GM12878 (cell line): ENCODE results near the gene SLC25A11. TPM values are rescaled to one million over a fixed set of nuclear protein-coding genes. Genes with fewer than 3 reads are reported as not detected.

Experiments
- CEBPB ChIP-seq, 2 experiments: fragments of 150-350 bp in 1 of 2; IDR thresholded peaks; 2 replicates each; pipeline ENCODE4 v1.6.1; 2012 to 2014; ENCODE audit warnings: low read depth in 2 of 2, low read length in 2 of 2, borderline replicate concordance in 1 of 2, inconsistent platforms in 1 of 2
- FOXK2 ChIP-seq: fragments of 450-650 bp; IDR thresholded peaks from 2 replicates; pipeline ENCODE4 v1.6.1; 2017; ENCODE audit warnings: mild to moderate bottlenecking, moderate library complexity
- GATAD2B ChIP-seq: fragments of 450-650 bp; conservative IDR thresholded peaks from 2 replicates; pipeline ENCODE4 v1.6.1; 2017; ENCODE audit warnings: low read depth, mild to moderate bottlenecking, moderate library complexity
- JUND ChIP-seq: IDR thresholded peaks from 2 replicates; pipeline ENCODE4 v1.6.1; 2012; ENCODE audit warnings: low read depth, mild to moderate bottlenecking, low read length, improper control_type of control experiment, moderate library complexity
- MTA3 ChIP-seq: IDR thresholded peaks from 2 replicates; pipeline ENCODE4 v1.6.1; 2012; ENCODE audit warnings: low read length, inconsistent platforms, borderline replicate concordance
- MXI1 ChIP-seq: fragments of 150-350 bp; IDR thresholded peaks from 2 replicates; pipeline ENCODE4 v1.6.1; 2011; ENCODE audit warnings: low read depth, mild to moderate bottlenecking, inconsistent platforms, low read length, improper control_type of control experiment
- NBN ChIP-seq: fragments of 450-650 bp; IDR thresholded peaks from 2 replicates; pipeline ENCODE4 v1.6.1; 2016
- SUPT20H ChIP-seq: IDR thresholded peaks from 2 replicates; pipeline ENCODE4 v1.6.1; 2011; ENCODE audit warnings: low read depth, mild to moderate bottlenecking, low read length, moderate library complexity, borderline replicate concordance; ENCODE audit not compliant: control insufficient read depth
- TCF3 ChIP-seq: IDR thresholded peaks from 2 replicates; pipeline ENCODE4 v1.6.1; 2012; ENCODE audit warnings: low read depth, mild to moderate bottlenecking, low read length, borderline replicate concordance; ENCODE audit not compliant: insufficient read depth
- ZNF622 ChIP-seq: fragments of 450-650 bp; IDR thresholded peaks from 2 replicates; pipeline ENCODE4 v1.6.1; 2017; ENCODE audit warnings: mild to moderate bottlenecking, inconsistent platforms
- polyA plus RNA-seq, 11 experiments: library from polyadenylated mRNA; depleted of rRNA in 4 of 11; unstranded in 6 of 11; stranded (reverse) in 5 of 11; fragments of >200 nt; fragmentation: Nextera tagmentation in 4 of 11; fragmentation: Illumina TruSeq in 1 of 11; extraction: Ambion mirVana in 4 of 11; extraction: Trizol in 1 of 11; gene quantifications; 1 replicate in 1 of 11; 2 replicates in 10 of 11; pipeline versions ENCODE4 v1.2.1 to v1.2.3, GENCODE V29; 2011 to 2016; ENCODE audit warnings: inconsistent platforms in 2 of 11, missing spikeins in 2 of 11, low read depth in 1 of 11
- total RNA-seq, 4 experiments: library from RNA; depleted of rRNA in 3 of 4; stranded (reverse); fragments of >200 nt in 3 of 4; fragmentation: Illumina TruSeq in 1 of 4; extraction: Trizol in 1 of 4; gene quantifications; 2 replicates each; pipeline versions ENCODE4 v1.2.1 to v1.2.3, GENCODE V29; 2013 to 2021
- TF ChIP-seq, protein P1 (sequence below): fragments of 150-350 bp; IDR thresholded peaks from 2 replicates; pipeline ENCODE4 v1.6.1; 2014; ENCODE audit warnings: mild to moderate bottlenecking, low read depth, low read length
- TF ChIP-seq, protein P2 (sequence below): fragments of 450-650 bp; IDR thresholded peaks from 2 replicates; pipeline ENCODE4 v1.6.1; 2016; ENCODE audit warnings: mild to moderate bottlenecking
- TF ChIP-seq, protein P3 (sequence below): IDR thresholded peaks from 2 replicates; pipeline ENCODE4 v1.6.1; 2012; ENCODE audit warnings: improper control_type of control experiment, low read depth, low read length; ENCODE audit not compliant: insufficient replicate concordance
- TF ChIP-seq, protein P4 (sequence below): fragments of 450-650 bp; IDR thresholded peaks from 2 replicates; pipeline ENCODE4 v1.6.1; 2018; ENCODE audit warnings: mild to moderate bottlenecking, low read depth, moderate library complexity; ENCODE audit not compliant: partially characterized antibody
- TF ChIP-seq, protein P5 (sequence below): fragments of 450-650 bp; IDR thresholded peaks from 2 replicates; pipeline ENCODE4 v1.6.1; 2018; ENCODE audit warnings: borderline replicate concordance, mild to moderate bottlenecking; ENCODE audit not compliant: partially characterized antibody

SLC25A11 gene
- total and polyA plus RNA-seq, 10 of the 15 experiments (the other 5 are each of a cell fraction or from before 2014, with no cell fraction given): 5.8 to 142 (median 65.0) TPM

DNA sequence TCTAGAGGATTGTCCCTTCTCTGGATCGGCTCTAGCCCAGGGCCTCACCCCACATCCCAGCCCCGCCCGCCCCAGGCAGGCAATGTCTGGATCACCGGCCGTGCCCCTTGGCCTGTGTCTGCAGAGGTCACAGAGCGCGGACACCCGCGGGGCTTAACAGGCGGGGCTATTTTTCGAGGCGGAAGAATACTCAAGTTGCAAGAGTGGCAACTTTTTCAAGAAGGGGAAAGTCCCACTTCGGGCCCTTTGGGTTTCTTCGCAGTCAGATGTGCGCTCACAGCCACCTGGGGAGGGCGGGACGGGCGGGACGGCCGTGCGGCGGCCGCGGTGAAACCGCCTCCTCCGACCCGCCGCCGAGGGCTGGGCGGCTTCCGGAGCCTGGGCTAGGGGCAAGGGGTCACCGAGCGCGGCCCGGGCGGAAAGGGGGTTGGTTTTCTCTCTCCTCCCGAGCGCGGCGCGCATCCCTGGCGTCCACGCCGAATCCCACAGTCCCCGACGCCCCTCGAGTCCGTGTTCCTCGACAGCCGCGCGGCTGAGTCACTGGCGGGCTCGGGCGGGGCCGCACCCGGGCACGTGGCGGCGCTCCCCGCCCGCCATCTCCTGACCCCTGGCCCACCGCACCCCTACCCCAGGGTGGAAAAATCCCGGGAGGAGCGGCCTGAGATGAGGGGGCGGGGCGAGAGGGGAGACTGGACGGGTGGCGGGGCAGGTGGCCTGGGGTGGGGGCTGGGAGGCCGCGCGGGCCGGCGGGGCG lies 9.7 kb upstream of the SLC25A11 start (continued):
- 0 out of 2 replicates have a peak, but pooled peaks have one; percentile 1 for TF ChIP-seq NBN
- TF ChIP-seq, protein P1, sequence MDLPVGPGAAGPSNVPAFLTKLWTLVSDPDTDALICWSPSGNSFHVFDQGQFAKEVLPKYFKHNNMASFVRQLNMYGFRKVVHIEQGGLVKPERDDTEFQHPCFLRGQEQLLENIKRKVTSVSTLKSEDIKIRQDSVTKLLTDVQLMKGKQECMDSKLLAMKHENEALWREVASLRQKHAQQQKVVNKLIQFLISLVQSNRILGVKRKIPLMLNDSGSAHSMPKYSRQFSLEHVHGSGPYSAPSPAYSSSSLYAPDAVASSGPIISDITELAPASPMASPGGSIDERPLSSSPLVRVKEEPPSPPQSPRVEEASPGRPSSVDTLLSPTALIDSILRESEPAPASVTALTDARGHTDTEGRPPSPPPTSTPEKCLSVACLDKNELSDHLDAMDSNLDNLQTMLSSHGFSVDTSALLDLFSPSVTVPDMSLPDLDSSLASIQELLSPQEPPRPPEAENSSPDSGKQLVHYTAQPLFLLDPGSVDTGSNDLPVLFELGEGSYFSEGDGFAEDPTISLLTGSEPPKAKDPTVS: 0 out of 2 replicates have a peak, but pooled peaks have one; percentile 36
- peak; percentile 84 for TF ChIP-seq TCF3
- no peak for TF ChIP-seq CEBPB (IDR thresholded peaks at IDR 0.05; ENCODE audit: borderline replicate concordance in 1 of 2, low read depth in 2 of 2, low read length in 2 of 2)
- TF ChIP-seq GATAD2B: no peak; the same call in 1 of the 2 replicates
- 0 out of 2 replicates have a peak, but pooled peaks have one; percentile 31 for TF ChIP-seq MXI1
- TF ChIP-seq FOXK2: no peak
- no peak for TF ChIP-seq JUND
- no peak for TF ChIP-seq MTA3
- TF ChIP-seq, protein P2, sequence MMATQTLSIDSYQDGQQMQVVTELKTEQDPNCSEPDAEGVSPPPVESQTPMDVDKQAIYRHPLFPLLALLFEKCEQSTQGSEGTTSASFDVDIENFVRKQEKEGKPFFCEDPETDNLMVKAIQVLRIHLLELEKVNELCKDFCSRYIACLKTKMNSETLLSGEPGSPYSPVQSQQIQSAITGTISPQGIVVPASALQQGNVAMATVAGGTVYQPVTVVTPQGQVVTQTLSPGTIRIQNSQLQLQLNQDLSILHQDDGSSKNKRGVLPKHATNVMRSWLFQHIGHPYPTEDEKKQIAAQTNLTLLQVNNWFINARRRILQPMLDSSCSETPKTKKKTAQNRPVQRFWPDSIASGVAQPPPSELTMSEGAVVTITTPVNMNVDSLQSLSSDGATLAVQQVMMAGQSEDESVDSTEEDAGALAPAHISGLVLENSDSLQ: 0 out of 2 replicates have a peak, but pooled peaks have one; percentile 11
- TF ChIP-seq, protein P3, sequence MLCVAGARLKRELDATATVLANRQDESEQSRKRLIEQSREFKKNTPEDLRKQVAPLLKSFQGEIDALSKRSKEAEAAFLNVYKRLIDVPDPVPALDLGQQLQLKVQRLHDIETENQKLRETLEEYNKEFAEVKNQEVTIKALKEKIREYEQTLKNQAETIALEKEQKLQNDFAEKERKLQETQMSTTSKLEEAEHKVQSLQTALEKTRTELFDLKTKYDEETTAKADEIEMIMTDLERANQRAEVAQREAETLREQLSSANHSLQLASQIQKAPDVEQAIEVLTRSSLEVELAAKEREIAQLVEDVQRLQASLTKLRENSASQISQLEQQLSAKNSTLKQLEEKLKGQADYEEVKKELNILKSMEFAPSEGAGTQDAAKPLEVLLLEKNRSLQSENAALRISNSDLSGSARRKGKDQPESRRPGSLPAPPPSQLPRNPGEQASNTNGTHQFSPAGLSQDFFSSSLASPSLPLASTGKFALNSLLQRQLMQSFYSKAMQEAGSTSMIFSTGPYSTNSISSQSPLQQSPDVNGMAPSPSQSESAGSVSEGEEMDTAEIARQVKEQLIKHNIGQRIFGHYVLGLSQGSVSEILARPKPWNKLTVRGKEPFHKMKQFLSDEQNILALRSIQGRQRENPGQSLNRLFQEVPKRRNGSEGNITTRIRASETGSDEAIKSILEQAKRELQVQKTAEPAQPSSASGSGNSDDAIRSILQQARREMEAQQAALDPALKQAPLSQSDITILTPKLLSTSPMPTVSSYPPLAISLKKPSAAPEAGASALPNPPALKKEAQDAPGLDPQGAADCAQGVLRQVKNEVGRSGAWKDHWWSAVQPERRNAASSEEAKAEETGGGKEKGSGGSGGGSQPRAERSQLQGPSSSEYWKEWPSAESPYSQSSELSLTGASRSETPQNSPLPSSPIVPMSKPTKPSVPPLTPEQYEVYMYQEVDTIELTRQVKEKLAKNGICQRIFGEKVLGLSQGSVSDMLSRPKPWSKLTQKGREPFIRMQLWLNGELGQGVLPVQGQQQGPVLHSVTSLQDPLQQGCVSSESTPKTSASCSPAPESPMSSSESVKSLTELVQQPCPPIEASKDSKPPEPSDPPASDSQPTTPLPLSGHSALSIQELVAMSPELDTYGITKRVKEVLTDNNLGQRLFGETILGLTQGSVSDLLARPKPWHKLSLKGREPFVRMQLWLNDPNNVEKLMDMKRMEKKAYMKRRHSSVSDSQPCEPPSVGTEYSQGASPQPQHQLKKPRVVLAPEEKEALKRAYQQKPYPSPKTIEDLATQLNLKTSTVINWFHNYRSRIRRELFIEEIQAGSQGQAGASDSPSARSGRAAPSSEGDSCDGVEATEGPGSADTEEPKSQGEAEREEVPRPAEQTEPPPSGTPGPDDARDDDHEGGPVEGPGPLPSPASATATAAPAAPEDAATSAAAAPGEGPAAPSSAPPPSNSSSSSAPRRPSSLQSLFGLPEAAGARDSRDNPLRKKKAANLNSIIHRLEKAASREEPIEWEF: no peak
- TF ChIP-seq ZNF622: no peak
- TF ChIP-seq, protein P4, sequence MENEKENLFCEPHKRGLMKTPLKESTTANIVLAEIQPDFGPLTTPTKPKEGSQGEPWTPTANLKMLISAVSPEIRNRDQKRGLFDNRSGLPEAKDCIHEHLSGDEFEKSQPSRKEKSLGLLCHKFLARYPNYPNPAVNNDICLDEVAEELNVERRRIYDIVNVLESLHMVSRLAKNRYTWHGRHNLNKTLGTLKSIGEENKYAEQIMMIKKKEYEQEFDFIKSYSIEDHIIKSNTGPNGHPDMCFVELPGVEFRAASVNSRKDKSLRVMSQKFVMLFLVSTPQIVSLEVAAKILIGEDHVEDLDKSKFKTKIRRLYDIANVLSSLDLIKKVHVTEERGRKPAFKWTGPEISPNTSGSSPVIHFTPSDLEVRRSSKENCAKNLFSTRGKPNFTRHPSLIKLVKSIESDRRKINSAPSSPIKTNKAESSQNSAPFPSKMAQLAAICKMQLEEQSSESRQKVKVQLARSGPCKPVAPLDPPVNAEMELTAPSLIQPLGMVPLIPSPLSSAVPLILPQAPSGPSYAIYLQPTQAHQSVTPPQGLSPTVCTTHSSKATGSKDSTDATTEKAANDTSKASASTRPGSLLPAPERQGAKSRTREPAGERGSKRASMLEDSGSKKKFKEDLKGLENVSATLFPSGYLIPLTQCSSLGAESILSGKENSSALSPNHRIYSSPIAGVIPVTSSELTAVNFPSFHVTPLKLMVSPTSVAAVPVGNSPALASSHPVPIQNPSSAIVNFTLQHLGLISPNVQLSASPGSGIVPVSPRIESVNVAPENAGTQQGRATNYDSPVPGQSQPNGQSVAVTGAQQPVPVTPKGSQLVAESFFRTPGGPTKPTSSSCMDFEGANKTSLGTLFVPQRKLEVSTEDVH: no peak
- TF ChIP-seq, protein P5, sequence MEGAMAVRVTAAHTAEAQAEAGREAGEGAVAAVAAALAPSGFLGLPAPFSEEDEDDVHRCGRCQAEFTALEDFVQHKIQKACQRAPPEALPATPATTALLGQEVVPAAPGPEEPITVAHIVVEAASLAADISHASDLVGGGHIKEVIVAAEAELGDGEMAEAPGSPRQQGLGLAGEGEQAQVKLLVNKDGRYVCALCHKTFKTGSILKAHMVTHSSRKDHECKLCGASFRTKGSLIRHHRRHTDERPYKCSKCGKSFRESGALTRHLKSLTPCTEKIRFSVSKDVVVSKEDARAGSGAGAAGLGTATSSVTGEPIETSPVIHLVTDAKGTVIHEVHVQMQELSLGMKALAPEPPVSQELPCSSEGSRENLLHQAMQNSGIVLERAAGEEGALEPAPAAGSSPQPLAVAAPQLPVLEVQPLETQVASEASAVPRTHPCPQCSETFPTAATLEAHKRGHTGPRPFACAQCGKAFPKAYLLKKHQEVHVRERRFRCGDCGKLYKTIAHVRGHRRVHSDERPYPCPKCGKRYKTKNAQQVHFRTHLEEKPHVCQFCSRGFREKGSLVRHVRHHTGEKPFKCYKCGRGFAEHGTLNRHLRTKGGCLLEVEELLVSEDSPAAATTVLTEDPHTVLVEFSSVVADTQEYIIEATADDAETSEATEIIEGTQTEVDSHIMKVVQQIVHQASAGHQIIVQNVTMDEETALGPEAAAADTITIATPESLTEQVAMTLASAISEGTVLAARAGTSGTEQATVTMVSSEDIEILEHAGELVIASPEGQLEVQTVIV: no peak
- TF ChIP-seq SUPT20H: no peak
